HG02840 (cell line): ENCODE results near the gene KIF3A.

Experiments used
- ATAC-seq: cut with Tn5 transposase; IDR thresholded peaks from one replicate; pipeline ENCODE4 v1.9.1; 2021; ENCODE audit warnings: mild to moderate bottlenecking, moderate library complexity, moderate number of reproducible peaks; ENCODE audit not compliant: unreplicated experiment, low FRiP score

KIF3A gene

DNA sequence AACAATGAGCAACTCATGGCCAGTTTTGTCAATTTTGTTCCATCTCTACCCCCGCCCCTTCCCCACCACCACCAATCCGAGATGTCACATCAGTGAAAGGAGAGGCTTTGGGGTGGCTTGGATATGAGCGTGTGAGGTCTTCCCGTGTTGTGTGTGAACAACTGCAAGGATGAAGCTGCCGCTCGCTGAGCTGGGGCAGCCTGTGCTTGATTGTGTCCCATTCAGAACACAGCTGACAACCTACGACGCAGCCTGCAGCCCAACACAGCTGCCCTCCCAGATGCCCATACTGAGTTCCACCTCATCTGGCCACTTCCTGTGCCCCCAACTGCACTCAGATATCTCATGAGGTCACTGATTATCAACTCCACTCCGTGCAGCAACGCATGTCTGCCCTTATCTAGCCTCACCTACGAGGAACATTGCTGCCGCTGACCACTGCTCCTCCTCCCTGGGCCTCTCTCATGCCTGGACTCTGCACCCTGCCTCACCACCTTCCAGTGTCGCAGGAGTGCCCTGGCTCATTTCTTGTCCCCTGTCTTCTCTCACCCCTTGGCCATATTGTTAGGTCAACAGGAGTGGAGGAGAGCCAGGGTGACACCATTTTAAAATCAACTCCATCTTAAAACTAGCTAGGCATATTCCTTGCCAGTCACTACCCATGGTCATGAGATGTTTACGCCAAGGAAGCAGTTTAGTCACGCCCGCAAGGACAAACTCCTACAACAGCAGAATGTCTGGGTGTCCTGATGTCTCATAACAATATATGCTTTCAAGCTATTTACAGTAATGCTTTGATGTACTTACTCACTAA, 70.8 kb downstream of the KIF3A start:
- ATAC-seq: no peak

DNA sequence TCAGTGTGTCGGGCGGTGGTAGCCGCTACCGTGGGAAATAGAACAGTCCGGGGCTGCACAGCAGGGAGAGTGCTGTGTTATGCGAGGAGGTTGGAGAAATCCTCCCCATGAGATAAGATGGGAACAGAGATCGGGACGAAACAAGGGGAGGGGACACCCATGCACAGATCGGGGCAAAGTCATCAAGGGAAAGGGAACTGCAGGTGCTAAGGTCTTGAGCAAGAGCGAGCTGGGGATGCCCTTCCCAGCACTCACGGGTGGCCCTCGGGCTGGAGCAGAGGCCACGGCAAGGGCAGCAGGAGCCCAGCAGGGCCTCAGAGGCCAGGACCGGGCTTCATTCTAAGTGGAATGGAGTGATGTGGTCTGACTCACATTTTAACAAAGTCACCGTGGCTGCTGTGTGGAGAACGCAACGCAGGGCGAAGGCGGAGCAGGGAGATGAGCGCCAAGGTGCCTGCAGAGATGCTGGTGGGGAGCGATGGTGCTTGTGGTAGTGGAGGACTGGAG, 71.7 kb downstream of the KIF3A start:
- ATAC-seq: no peak

DNA sequence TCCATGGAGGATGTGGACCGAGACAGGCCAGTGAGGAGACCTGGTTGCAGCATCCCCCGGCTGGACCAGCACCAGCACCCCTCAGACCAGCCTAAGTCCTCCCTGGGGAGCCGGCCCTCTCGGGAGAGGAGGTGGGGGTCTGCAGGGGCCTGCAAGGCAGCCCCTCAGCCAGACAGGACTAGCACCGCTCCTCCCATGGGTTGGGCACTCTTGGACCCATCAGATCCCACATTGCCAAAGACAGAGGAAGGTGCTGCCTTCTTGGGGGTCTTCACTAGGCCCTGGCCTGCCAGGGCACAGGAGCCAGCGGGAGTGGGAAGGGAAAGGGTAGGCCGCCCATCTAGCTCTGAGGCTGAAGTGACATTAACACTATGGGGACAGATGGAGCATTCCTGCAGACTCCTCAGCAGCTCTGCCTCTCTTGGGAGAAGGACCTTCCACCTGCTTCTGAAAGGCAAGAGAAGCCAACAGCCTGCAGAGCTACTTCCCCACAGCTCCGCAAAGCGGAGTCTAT, 72.6 kb downstream of the KIF3A start:
- no peak for ATAC-seq

DNA sequence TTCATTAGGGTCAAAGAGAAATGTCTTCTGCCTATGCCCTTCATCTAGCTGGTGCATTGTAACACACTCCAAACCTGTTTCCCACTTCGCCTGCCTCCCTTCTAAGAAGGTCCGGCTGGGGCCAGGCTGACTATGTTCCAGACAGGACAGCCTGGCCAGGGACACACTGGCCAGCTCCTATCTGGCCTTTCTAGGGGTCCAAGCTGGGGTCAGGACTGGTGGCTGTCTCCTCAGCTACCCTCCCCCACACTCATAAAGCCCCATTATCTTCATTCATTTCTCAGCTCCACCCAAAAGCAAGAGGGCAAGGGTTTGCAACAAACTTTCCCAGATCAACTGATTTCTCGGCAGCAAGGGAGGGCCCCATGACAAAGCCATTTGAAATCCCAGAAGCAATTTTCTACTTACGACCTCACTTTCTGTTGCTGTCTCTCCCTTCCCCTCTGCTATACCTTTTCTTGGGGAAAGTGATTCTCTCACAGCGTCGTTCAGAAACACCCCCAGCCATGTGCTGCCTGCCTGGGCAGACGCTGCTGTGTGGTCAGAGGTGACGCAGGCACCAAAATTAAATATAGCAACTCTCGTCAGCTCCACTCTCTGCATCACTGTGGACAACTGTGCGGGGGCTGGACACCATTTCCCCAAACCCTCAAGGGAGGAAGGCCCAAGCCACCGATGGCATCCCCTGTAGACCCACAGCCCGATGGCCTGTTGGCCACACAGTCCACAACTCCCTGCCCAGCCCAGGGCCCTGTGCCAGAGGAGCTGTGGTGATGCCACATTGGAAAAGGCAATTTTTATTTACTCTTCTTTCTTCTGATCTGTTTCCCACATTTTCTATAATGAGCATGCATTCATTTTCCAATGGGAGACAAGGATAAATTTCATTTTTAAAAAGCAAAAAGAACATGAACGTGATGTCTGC, 73.3 kb downstream of the KIF3A start:
- peak; percentile 31 for ATAC-seq

DNA sequence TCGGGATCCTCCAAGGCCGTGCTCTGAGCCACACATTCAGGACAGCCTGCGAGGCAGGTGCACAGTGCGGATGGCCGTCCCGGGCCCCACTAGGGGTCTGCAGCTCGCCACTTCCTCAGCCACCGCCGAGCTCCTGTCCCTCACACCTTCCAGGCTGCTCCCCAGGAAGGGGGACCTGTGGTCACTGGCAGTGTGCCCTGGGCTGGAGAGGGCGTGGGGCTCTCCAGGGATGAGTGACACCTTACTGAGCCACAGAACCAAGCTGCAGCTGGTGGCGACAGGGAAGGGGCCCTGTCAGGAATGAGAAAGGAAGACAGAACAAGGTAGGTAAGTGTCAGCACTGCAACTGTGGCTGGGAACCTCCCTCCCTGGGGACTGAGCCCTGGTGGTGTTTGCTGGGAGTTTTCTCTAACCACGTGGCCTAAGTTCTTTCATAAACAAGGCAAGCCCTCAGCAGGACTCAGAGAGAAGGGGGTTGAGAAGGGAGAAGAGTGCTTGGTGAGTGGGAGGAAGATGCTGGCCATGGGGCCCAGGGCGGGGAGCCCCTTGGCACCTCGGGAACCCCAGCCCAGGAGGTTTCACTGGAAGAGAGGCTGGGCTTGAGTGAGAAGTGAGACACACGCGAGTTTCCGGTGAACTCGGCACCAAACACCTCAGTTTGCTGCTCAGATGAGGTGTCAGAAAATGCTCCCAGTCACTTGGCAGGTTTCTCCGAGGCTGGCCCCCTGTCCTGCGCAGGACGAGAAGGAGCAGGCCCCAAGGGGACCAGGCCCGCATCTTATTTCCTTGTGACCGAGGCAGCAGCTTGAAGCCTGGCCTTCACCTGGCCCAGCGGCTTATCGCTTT, 74.2 kb downstream of the KIF3A start:
- peak; percentile 52 for ATAC-seq

DNA sequence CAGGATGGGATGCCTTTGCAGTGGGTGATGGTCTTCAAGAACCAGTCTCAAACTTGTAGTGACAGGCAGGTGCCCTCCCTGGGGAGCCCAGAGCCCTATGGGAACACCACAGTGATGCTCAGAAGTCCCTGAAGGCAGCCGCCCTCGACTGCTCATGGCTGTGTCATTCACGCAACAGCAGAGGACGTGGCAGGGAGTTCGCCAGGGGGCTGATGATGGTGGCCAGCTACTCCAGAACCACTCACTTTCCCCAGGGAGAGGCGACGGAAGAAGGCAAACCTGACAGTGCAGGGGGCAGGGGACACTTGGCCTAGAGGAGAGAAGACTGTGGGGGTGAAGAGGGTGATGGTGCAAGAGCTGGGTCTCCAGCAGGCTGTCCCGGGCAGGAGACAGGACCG, 75.3 kb downstream of the KIF3A start:
- ATAC-seq: no peak

DNA sequence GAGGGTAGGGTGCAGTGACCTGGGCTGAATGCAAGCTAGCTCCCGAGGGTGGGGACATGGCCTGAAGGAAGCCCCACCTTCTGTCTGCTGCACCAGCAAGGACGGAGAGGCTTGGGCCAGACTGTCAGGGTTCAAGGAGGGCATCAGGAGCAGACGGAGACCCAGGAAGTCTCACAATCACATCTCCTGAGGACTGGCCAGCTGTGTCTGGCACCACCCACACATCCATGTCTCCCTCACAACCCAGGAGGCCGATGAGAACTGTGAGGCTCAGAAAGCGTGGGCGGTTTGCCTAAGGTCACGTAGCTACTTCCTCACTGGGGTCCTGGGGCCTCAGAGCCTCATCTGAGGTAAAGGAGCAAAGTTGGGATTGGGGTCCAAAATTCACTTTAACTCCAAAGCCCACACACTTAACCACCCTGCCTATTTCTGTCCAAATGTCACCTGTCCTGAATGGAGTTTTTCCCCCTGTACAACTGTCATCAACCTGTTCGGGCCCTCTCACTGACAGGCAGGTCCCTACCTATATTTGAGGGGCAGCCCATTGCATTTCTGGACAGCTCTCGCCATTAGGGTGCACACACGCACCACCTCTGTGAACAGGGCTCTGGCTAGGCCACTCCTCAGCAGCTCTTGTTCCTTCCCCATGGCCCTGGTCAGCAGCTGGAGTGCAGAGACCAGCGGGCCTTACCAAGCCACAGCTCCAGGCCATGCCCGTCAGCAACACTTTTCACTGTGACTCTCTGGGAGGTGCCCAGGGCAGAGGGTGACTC, 75.9 kb downstream of the KIF3A start:
- no peak for ATAC-seq

DNA sequence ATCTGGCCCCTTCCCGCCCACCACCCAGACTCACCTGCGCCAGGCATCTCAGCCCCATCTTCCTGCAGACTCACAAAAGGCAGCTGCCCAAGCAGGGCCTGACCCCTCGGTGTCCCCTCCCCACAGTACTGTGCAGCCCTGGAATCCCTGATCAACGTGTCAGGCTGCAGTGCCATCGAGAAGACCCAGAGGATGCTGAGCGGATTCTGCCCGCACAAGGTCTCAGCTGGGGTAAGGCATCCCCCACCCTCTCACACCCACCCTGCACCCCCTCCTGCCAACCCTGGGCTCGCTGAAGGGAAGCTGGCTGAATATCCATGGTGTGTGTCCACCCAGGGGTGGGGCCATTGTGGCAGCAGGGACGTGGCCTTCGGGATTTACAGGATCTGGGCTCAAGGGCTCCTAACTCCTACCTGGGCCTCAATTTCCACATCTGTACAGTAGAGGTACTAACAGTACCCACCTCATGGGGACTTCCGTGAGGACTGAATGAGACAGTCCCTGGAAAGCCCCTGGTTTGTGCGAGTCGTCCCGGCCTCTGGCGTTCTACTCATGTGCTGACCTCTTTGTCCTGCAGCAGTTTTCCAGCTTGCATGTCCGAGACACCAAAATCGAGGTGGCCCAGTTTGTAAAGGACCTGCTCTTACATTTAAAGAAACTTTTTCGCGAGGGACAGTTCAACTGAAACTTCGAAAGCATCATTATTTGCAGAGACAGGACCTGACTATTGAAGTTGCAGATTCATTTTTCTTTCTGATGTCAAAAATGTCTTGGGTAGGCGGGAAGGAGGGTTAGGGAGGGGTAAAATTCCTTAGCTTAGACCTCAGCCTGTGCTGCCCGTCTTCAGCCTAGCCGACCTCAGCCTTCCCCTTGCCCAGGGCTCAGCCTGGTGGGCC, 77.5 kb downstream of the KIF3A start:
- no peak for ATAC-seq

DNA sequence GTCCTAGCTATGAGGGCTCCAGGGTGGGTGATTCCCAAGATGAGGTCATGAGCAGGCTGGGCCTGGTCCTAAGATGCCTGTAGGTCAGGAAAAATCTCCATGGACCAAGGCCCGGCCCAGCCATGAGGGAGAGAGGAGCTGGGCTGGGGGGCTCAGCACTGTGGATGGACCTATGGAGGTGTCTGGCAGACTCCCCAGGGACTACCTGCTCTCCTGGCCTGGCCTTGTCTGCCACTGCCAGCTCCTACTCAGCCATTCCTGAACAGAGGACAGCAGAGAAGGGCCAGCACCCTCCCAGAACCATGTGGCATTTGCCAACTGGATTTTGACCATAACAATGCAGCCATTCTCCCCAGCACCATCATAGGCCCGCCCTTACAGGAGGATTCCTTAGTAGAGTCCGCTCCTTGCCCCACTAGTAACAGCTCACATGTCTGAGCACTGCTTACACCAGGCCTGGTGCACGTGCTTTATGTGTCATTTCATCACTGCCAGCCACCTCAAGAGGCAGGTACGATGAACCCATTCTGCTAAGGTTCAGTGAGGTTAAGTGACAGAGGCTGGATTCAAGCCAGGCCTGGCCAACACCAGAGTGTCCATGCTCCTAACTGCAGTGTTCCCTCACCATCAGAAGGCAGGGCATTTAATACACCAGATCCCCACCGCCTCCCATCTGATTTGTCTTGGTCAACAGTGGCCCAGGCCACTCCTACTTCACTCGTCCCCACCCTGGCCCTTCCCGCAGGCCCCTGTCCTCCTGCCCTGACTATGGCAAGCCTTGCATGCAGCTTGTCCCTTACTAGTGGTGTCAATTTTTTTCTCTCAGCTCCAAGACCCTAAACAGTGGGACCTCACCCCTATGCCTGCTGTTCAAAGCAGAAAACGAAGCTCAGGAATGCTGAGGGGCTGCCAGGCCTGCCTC, 78.7 kb downstream of the KIF3A start:
- no peak for ATAC-seq

DNA sequence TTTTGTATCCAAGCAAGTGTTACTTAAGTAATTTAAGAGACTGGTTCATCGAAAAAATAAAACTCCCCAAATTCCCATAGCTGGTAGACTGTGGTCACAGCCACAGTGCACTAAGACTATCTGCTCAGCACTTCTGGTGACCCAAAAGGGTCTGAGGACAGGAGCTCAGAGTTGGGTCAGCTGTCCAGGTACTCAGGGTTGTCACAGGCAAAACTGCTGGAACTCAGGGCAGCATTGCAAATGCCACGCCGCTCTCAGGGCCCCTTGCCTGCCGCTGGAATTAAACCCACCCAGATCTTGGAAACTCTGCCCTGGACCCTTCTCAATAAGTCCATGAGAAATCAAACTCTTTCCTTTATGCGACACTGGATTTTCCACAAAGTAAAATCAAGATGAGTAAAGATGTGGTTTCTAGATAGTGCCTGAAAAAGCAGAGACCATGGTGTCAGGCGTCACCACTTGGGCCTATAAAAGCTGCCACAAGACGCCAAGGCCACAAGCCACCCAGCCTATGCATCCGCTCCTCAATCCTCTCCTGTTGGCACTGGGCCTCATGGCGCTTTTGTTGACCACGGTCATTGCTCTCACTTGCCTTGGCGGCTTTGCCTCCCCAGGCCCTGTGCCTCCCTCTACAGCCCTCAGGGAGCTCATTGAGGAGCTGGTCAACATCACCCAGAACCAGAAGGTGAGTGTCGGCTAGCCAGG, 79.5 kb downstream of the KIF3A start, which contains the start of gene IL13:
Gene IL13 (plus strand): TSS at position 498 of the 705 bp plus-strand sequence. CDS start 14 bp downstream, at position 512.
- ATAC-seq: no peak

DNA sequence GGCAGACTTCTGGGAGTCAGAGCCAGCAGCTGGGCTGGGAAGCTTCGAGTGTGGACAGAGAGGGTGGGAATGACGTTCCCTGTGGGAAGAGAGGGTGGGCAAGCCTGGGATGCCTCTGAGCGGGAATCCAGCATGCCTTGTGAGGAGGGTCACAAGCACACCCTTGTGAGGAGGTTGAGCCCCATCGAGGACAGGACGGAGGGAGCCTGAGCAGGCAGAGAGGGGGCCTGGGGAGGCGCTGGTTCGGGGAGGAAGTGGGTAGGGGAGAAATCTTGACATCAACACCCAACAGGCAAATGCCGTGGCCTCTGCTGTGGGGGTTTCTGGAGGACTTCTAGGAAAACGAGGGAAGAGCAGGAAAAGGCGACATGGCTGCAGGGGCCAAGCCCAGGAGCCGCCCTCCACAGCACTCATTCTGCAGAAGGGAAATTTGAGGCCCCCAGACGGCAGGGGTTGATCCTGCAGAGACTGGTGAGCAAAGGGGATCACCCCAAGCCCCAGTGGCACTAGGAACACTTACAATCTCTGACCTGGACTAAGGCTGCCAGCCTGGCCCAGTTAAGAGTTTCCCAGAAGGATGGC, 80.5 kb downstream of the KIF3A start:
- no peak for ATAC-seq

DNA sequence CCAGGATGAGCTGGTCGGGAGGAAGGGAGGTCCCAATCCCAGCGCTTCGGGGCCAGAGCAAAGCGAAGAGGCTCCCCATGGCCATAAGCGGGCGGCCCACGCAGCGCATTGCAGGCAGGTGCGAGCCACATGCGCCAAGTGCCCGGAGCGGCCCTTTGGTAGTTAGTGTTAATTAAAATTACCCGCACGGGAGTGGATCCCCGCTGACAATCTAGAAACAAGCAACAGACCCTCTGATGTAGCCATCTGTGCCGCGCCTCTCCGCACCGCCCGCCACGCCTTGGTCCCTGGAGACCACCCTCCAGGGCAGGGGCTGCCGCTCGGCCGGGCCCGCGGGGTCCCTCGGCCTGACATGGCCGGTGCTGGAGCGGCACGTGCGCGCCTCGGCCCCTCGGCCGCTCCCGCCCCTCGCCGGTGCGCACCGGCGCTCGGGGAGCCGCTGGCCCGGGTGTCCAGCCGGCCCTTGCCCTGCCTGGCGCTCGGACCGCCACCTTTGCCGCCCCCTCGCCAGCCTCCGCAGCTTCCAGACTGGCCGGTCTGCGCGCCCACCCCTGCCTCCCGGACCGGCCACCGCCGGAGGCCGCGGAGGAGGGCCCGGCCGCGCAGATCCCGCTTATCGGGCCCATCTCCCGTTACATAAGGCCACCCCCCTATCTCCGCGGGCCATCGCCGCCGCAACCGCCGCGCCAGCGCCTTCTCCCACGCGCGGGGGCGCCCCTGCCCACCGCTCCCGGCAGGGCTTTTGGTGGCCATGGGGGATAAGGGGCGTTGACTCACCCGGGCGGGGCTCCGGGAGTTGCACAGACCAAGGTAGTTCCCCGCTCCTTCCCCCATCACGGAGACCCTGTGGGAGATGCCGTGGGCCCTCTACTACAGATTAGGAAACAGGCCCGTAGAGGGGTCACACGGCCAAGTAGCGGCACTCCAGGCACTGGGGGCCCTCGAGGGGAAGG, 81.2 kb downstream of the KIF3A start:
- ATAC-seq: no peak

DNA sequence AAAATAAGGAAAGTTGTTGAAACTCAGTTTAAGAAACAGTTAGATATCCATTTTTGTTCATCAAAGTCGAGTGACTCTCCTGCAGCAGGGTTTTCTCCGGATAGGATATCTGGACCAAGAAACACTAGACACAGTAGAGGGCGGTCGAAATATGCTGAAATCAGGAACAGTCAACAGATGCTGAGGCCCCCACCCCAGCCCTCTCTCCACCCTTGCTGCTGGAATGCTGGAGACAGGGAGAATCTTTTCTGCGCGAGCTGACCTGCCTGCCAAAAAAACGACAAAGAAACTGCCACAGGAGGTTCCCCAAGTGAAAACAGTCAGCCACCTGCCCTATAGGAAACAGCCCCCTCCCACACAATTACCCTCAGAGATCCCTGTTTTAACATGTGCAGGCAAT, 83.6 kb downstream of the KIF3A start:
- no peak for ATAC-seq

DNA sequence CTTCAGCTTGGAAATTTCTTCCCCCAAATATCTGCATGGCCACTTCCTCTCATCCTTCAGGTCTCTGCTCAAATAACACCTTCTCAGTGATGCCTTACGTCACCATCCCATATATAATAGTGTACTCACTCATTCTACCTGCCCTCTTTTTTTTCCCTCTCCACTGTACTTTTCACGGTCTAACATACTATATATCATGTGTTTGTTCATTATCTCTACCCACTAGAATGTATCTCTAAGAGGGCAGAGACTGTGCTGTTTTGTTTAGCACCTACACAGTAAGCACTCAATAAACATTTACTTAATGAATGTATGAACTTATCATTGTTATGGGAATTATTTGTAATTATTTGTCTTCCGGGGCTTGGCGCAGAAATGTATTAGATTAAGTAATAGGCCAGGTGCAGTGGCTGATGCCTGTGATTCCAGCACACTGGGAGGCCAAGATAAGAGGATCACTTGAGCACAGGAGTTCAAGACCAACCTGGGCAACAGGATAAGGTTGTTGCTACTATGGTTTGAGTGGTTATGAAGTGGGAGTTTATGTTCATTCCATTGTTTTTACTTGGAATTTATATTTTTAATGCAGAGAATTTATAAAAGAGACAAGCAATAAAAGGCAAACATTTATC, 85.4 kb downstream of the KIF3A start:
- ATAC-seq: no peak

DNA sequence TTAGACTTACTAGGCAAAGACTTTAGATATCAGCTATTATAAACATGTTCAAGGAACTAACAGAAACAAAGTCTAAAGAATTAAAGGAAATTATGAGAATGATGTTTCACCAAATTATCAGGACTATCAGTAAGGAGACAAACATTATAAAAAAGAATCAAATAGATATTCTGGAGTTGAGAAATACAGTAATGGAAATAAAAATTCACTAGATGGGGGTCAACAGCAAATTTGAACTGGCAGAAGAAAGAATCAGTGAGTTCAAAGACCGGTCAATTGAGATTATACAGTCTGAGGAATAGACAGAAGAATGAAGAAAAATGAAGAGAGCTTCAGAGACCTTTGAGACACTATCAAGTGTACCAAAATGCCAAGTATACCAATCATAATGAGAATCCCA, 89.0 kb downstream of the KIF3A start:
- no peak for ATAC-seq
